GM12878 (cell line): ENCODE measurements around the gene STK32B. TPM values are rescaled to one million over a fixed set of nuclear protein-coding genes. Genes with fewer than 3 reads are reported as not detected.

Source experiments
- ATAC-seq: fragments of 200-7000 bp; cut with Tn5 transposase; 3 replicates; pipeline ENCODE4 v1.9.1; 2020; ENCODE audit warnings: mild to moderate bottlenecking, moderate library complexity
- BruUV-seq: library from RNA; stranded (reverse); fragments of 400-500 nt; replicated peaks from 2 replicates; lab custom pipeline; 2021; lab: Mats Ljungman, UMichigan
- CTCF ChIA-PET: fragments of 300-600 bp; sonication (Branson Sonifier 250); formaldehyde crosslinking; extraction: SDS; loops from one replicate; lab custom pipeline; 2021; ENCODE audit warnings: inconsistent platforms; lab: Yijun Ruan, JAX
- POLR2A ChIA-PET: fragments of 350-600 bp; formaldehyde crosslinking; extraction: SDS; loops from one replicate; lab custom pipeline; 2021; ENCODE audit warnings: inconsistent platforms; lab: Charles Lee
- RAD21 ChIA-PET: fragments of 300-600 bp; sonication (Branson Sonifier 250); formaldehyde crosslinking; loops from one replicate; lab custom pipeline; 2023; ENCODE audit warnings: antibody characterized with exemption; ENCODE audit not compliant: unreplicated experiment; lab: Charles Lee
- SMC1A ChIA-PET: fragments of 300-600 bp; sonication (Branson Sonifier 250); formaldehyde crosslinking; loops from one replicate; lab custom pipeline; 2023; ENCODE audit not compliant: unreplicated experiment, uncharacterized antibody; lab: Charles Lee
- DNase-seq: peaks from one replicate; pipeline ENCODE4 v3.0.0-alpha.2; 2011; ENCODE audit warnings: low read depth, low spot score
- FAIRE-seq: peaks from 3 replicates; lab custom pipeline; 2011; peaks lifted over from hg19 to GRCh38; lab: Jason Lieb, UNC
- H2AFZ ChIP-seq: 2 replicates; pipeline ENCODE4 v1.6.0; 2011; ENCODE audit warnings: low read depth, low read length, control low read depth; ENCODE audit not compliant: control insufficient read depth
- H3K27ac ChIP-seq: 2 replicates; pipeline ENCODE4 v1.5.1; 2011; ENCODE audit warnings: control low read depth; ENCODE audit not compliant: control insufficient read depth, insufficient read depth
- H3K27me3 ChIP-seq, 2 experiments: replicated peaks in 1 of 2; 2 replicates each; pipeline versions ENCODE4 v1.6.0 to v1.6.1; 2011; ENCODE audit warnings: low read length in 1 of 2; ENCODE audit not compliant: control insufficient read depth in 2 of 2, insufficient read depth in 2 of 2
- H3K36me3 ChIP-seq, 2 experiments: 2 replicates each; pipeline ENCODE4 v1.5.1; 2011; ENCODE audit warnings: low read length in 1 of 2; ENCODE audit not compliant: control insufficient read depth in 2 of 2, insufficient read depth in 2 of 2
- H3K4me1 ChIP-seq: 2 replicates; pipeline ENCODE4 v1.6.1; 2011; ENCODE audit warnings: mild to moderate bottlenecking, low read length, moderate library complexity, mixed read lengths; ENCODE audit not compliant: control insufficient read depth, insufficient read depth
- H3K4me2 ChIP-seq: 2 replicates; pipeline ENCODE4 v1.6.0; 2011; ENCODE audit warnings: control low read depth; ENCODE audit not compliant: control insufficient read depth, insufficient read depth
- H3K4me3 ChIP-seq: fragments of 200-600 bp; sonication (generic); 2 replicates; pipeline ENCODE4 v1.5.1; 2016
- H3K79me2 ChIP-seq: 2 replicates; pipeline ENCODE4 v1.6.0; 2011; ENCODE audit warnings: low read length; ENCODE audit not compliant: control insufficient read depth, insufficient read depth
- H3K9ac ChIP-seq: 2 replicates; pipeline ENCODE4 v1.8.0; 2011; ENCODE audit warnings: low read length, control low read depth, mixed read lengths; ENCODE audit not compliant: control insufficient read depth, insufficient read depth
- H3K9me3 ChIP-seq: replicated peaks from 3 replicates; pipeline ENCODE4 v1.5.1; 2011; ENCODE audit warnings: mild to moderate bottlenecking, low read length; ENCODE audit not compliant: control insufficient read depth, insufficient read depth
- H4K20me1 ChIP-seq: 2 replicates; pipeline ENCODE4 v1.6.0; 2011; ENCODE audit not compliant: control insufficient read depth, insufficient read depth
- BRCA1 ChIP-seq: IDR thresholded peaks from 2 replicates; pipeline ENCODE4 v1.6.1; 2011; ENCODE audit warnings: low read depth, low read length, improper control_type of control experiment
- EP300 ChIP-seq, 2 experiments: fragments of 150-350 bp in 1 of 2; IDR thresholded peaks; 2 replicates each; pipeline ENCODE4 v1.6.1; 2011 to 2012; ENCODE audit warnings: low read depth in 2 of 2, low read length in 2 of 2, borderline replicate concordance in 1 of 2, improper control_type of control experiment in 1 of 2, inconsistent platforms in 1 of 2; ENCODE audit not compliant: control insufficient read depth in 1 of 2
- IRF4 ChIP-seq: IDR thresholded peaks from 2 replicates; pipeline ENCODE4 v1.6.1; 2011; ENCODE audit warnings: low read depth, low read length
- RCOR1 ChIP-seq: conservative IDR thresholded peaks from 2 replicates; pipeline ENCODE4 v1.6.1; 2012; ENCODE audit warnings: low read depth, low read length, improper control_type of control experiment
- STAT1 ChIP-seq: fragments of 450-650 bp; conservative IDR thresholded peaks from 2 replicates; pipeline ENCODE4 v1.6.1; 2014; ENCODE audit warnings: antibody characterized with exemption, mild to moderate bottlenecking
- TARDBP ChIP-seq: IDR thresholded peaks from 2 replicates; pipeline ENCODE4 v1.6.1; 2016; ENCODE audit warnings: borderline replicate concordance
- WGBS: methylation state at CpG from one replicate; pipeline ENCODE4 v1.1.6; 2016; ENCODE audit warnings: low lambda C conversion rate; ENCODE audit not compliant: insufficient replicate concordance, insufficient coverage; ENCODE audit errors: missing lambda C conversion rate; 5-methylcytosine and 5-hydroxymethylcytosine counted together
- in situ Hi-C: fragments of 300-500 bp; cut with MboI; formaldehyde crosslinking; loops from 9 replicates; pipeline ENCODE4 v1.14.3; 2018; ENCODE audit warnings: mixed read lengths
- intact Hi-C: fragments of 100-400 bp; cut with micrococcal nuclease; formaldehyde crosslinking; loops from one replicate; pipeline ENCODE4 v1.14.2; 2022; ENCODE audit not compliant: unreplicated experiment
- polyA plus RNA-seq, 11 experiments: library from polyadenylated mRNA; depleted of rRNA in 4 of 11; unstranded in 6 of 11; stranded (reverse) in 5 of 11; fragments of >200 nt; fragmentation: Nextera tagmentation in 4 of 11; fragmentation: Illumina TruSeq in 1 of 11; extraction: Ambion mirVana in 4 of 11; extraction: Trizol in 1 of 11; gene quantifications; 1 replicate in 1 of 11; 2 replicates in 10 of 11; pipeline versions ENCODE4 v1.2.1 to v1.2.3, GENCODE V29; 2011 to 2016; ENCODE audit warnings: inconsistent platforms in 2 of 11, missing spikeins in 2 of 11, low read depth in 1 of 11
- total RNA-seq, 4 experiments: library from RNA; depleted of rRNA in 3 of 4; stranded (reverse); fragments of >200 nt in 3 of 4; fragmentation: Illumina TruSeq in 1 of 4; extraction: Trizol in 1 of 4; gene quantifications; 2 replicates each; pipeline versions ENCODE4 v1.2.1 to v1.2.3, GENCODE V29; 2013 to 2021
- TF ChIP-seq, protein P1 (sequence below), 3 experiments: IDR thresholded peaks in 2 of 3; conservative IDR thresholded peaks in 1 of 3; 2 replicates each; pipeline ENCODE4 v1.5.1; 2011; ENCODE audit warnings: low read depth in 3 of 3, low read length in 3 of 3, mild to moderate bottlenecking in 3 of 3, control low read depth in 2 of 3, moderate library complexity in 2 of 3, inconsistent platforms in 1 of 3, mixed read lengths in 1 of 3; ENCODE audit not compliant: control insufficient read depth in 2 of 3, insufficient read depth in 1 of 3; ENCODE audit errors: extremely low read depth in 1 of 3
- TF ChIP-seq, protein P2 (sequence below): fragments of 450-650 bp; IDR thresholded peaks from 2 replicates; pipeline ENCODE4 v1.6.1; 2016; ENCODE audit warnings: mild to moderate bottlenecking

Gene STK32B
- total and polyA plus RNA-seq, 10 of the 15 experiments (the other 5 are each of a cell fraction or from before 2014, with no cell fraction given) = 0.04 to 0.12 (median 0.08) TPM; not detected in 7

- no peak for ATAC-seq
- no peak overlapping the region for H3K4me3 ChIP-seq
- intact Hi-C loops = no loop called here
- H3K4me2 ChIP-seq = no peak overlapping the region
- no peaks in the 10 kb centered on the region for H4K20me1 ChIP-seq
- POLR2A ChIA-PET = no interaction called here
- no peak for TF ChIP-seq EP300 (IDR thresholded peaks at IDR 0.05; ENCODE audit: borderline replicate concordance in 1 of 2, control insufficient read depth in 1 of 2, low read depth in 2 of 2, low read length in 2 of 2)
- TF ChIP-seq, protein P1, sequence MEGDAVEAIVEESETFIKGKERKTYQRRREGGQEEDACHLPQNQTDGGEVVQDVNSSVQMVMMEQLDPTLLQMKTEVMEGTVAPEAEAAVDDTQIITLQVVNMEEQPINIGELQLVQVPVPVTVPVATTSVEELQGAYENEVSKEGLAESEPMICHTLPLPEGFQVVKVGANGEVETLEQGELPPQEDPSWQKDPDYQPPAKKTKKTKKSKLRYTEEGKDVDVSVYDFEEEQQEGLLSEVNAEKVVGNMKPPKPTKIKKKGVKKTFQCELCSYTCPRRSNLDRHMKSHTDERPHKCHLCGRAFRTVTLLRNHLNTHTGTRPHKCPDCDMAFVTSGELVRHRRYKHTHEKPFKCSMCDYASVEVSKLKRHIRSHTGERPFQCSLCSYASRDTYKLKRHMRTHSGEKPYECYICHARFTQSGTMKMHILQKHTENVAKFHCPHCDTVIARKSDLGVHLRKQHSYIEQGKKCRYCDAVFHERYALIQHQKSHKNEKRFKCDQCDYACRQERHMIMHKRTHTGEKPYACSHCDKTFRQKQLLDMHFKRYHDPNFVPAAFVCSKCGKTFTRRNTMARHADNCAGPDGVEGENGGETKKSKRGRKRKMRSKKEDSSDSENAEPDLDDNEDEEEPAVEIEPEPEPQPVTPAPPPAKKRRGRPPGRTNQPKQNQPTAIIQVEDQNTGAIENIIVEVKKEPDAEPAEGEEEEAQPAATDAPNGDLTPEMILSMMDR (IDR thresholded peaks at IDR 0.05 in 2 of 3, conservative IDR thresholded peaks at IDR 0.05 in 1 of 3; ENCODE audit: control insufficient read depth in 2 of 3, extremely low read depth in 1 of 3, insufficient read depth in 1 of 3, low read depth in 3 of 3, low read length in 3 of 3) = no peak
- no peak for TF ChIP-seq TARDBP
- TF ChIP-seq, protein P2, sequence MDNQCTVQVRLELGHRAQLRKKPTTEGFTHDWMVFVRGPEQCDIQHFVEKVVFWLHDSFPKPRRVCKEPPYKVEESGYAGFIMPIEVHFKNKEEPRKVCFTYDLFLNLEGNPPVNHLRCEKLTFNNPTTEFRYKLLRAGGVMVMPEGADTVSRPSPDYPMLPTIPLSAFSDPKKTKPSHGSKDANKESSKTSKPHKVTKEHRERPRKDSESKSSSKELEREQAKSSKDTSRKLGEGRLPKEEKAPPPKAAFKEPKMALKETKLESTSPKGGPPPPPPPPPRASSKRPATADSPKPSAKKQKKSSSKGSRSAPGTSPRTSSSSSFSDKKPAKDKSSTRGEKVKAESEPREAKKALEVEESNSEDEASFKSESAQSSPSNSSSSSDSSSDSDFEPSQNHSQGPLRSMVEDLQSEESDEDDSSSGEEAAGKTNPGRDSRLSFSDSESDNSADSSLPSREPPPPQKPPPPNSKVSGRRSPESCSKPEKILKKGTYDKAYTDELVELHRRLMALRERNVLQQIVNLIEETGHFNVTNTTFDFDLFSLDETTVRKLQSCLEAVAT = no peak
- no peak for TF ChIP-seq IRF4
- no peak for TF ChIP-seq RCOR1
- TF ChIP-seq BRCA1 = no peak
- no peak for TF ChIP-seq STAT1
- 12% methylated on average over 3 of the region's 3 CpGs for WGBS
- no peaks in the 10 kb centered on the region for H3K36me3 ChIP-seq
- H3K4me1 ChIP-seq = no peaks in the 10 kb centered on the region
- H3K9me3 ChIP-seq = no peaks in the 10 kb centered on the region; the same call in 2 of the 3 replicates
- CTCF ChIA-PET = no interaction called here
- SMC1A ChIA-PET = no interaction called here
- RAD21 ChIA-PET = no interaction called here
- DNase-seq = no peak
- H3K27me3 ChIP-seq = no peaks in the 10 kb centered on the region
- FAIRE-seq = no peak
- H3K79me2 ChIP-seq = no peaks in the 10 kb centered on the region
- in situ Hi-C loops = no loop called here
- no TSS peak for BruUV-seq
- no peak overlapping the region for H2AFZ ChIP-seq
- no peak overlapping the region for H3K9ac ChIP-seq
- no peak overlapping the region for H3K27ac ChIP-seq
These were observed 152.7 kb downstream of the STK32B start for GRCh38 chr4:5203993-5204310.
